Memory B cell (primary cell): Measurements from ENCODE around the gene EPB41.
"Not testable (repeated sequence)": the region's sequence is repeated elsewhere in the genome, so short reads cannot be mapped to it uniquely, and the experiment has no call there.

Experiments used
- ATAC-seq: fragments of 150-1000 bp; cut with Tn5 transposase; 2 replicates; pipeline ENCODE4 v1.10.0; 2021; ENCODE audit warnings: low read depth, mild to moderate bottlenecking, moderate library complexity
- DNase-seq, 2 donors: peaks; one replicate each; pipeline ENCODE4 v3.0.0; 2022; ENCODE audit warnings: low spot score in 2 of 2
- H3K27ac Mint-ChIP-seq: one replicate; pipeline ENCODE4 v1.8.0; 2022; ENCODE audit warnings: mild to moderate bottlenecking, moderate library complexity, mixed read lengths
- H3K27me3 Mint-ChIP-seq: one replicate; pipeline ENCODE4 v1.8.0; 2022; ENCODE audit warnings: mixed read lengths
- H3K36me3 Mint-ChIP-seq: one replicate; pipeline ENCODE4 v1.8.0; 2022; ENCODE audit warnings: mild to moderate bottlenecking, mixed read lengths
- H3K4me1 Mint-ChIP-seq: one replicate; pipeline ENCODE4 v1.8.0; 2022; ENCODE audit warnings: mixed read lengths
- H3K4me3 Mint-ChIP-seq: one replicate; pipeline ENCODE4 v1.8.0; 2022; ENCODE audit warnings: mild to moderate bottlenecking, moderate library complexity, mixed read lengths
- H3K9me3 Mint-ChIP-seq: one replicate; pipeline ENCODE4 v1.8.0; 2022; ENCODE audit warnings: mixed read lengths

The EPB41 gene

GRCh38 chr1:28986306-28986910, 72.0 kb downstream of the EPB41 start:
- no peak for DNase-seq
- H3K9me3 Mint-ChIP-seq = no peaks in the 10 kb centered on the region
- H3K36me3 Mint-ChIP-seq = peaks cover 16% of the 10 kb centered on the region
- H3K27ac Mint-ChIP-seq = peak overlapping the region; percentile 75
- peak overlapping the region; percentile 61 for H3K4me3 Mint-ChIP-seq
- no peaks in the 10 kb centered on the region for H3K27me3 Mint-ChIP-seq
- ATAC-seq = peak; percentile 80
- peaks cover 21% of the 10 kb centered on the region for H3K4me1 Mint-ChIP-seq

- Mint-ChIP-seq H3K27ac (peak overlapping the region; percentile 60), H3K9me3 (no peaks in the 10 kb centered on the region), H3K27me3 (no peaks in the 10 kb centered on the region), H3K36me3 (peaks cover 29% of the 10 kb centered on the region), H3K4me3 (no peak overlapping the region), H3K4me1 (peaks cover 6% of the 10 kb centered on the region)
- ATAC-seq (no peak), DNase-seq (no peak)
Observed at GRCh38 chr1:29002792-29003191, 88.4 kb downstream of the EPB41 start.

- no peak overlapping the region for H3K27ac Mint-ChIP-seq
Observed at GRCh38 chr1:29004288-29004687, 89.9 kb downstream of the EPB41 start.

GRCh38 chr1:29004798-29005197, 90.4 kb downstream of the EPB41 start:
- Mint-ChIP-seq H3K4me1 (peaks cover 12% of the 10 kb centered on the region), H3K9me3 (no peaks in the 10 kb centered on the region), H3K36me3 (peaks cover 27% of the 10 kb centered on the region), H3K27ac (no peak overlapping the region), H3K4me3 (no peak overlapping the region), H3K27me3 (no peaks in the 10 kb centered on the region)
- no peak for DNase-seq
- ATAC-seq = no peak

More at GRCh38 chr1:29004288-29004687, 89.9 kb downstream of the EPB41 start:
- H3K4me3 Mint-ChIP-seq = no peak overlapping the region
- no peaks in the 10 kb centered on the region for H3K9me3 Mint-ChIP-seq
- H3K4me1 Mint-ChIP-seq = peaks cover 12% of the 10 kb centered on the region
- ATAC-seq (no peak), DNase-seq (no peak)
- no peaks in the 10 kb centered on the region for H3K27me3 Mint-ChIP-seq
- H3K36me3 Mint-ChIP-seq = peaks cover 27% of the 10 kb centered on the region

- peak overlapping the region; percentile 64 for H3K27ac Mint-ChIP-seq
- H3K4me1 Mint-ChIP-seq = peaks cover 10% of the 10 kb centered on the region
- peaks cover 20% of the 10 kb centered on the region for H3K36me3 Mint-ChIP-seq
- DNase-seq (no peak), ATAC-seq (no peak)
- H3K9me3 Mint-ChIP-seq = no peaks in the 10 kb centered on the region
- no peaks in the 10 kb centered on the region for H3K27me3 Mint-ChIP-seq
- H3K4me3 Mint-ChIP-seq = no peak overlapping the region
Observed at GRCh38 chr1:29011775-29012174, 97.4 kb downstream of the EPB41 start.

- Mint-ChIP-seq H3K4me3 (no peak overlapping the region), H3K9me3 (no peaks in the 10 kb centered on the region), H3K27me3 (no peaks in the 10 kb centered on the region), H3K4me1 (no peaks in the 10 kb centered on the region), H3K36me3 (peaks cover 15% of the 10 kb centered on the region), H3K27ac (no peak overlapping the region)
- no peak for ATAC-seq
- no peak for DNase-seq
Observed at GRCh38 chr1:29017235-29017634, 102.9 kb downstream of the EPB41 start.

GRCh38 chr1:29017975-29018712, 103.8 kb downstream of the EPB41 start:
- Mint-ChIP-seq H3K27me3 (no peaks in the 10 kb centered on the region), H3K4me3 (no peak overlapping the region), H3K9me3 (no peaks in the 10 kb centered on the region), H3K4me1 (no peaks in the 10 kb centered on the region), H3K27ac (peak overlapping the region; percentile 8), H3K36me3 (peaks cover 15% of the 10 kb centered on the region)
- no peak for ATAC-seq
- no peak for DNase-seq

- DNase-seq (no peak), ATAC-seq (no peak)
- H3K27ac Mint-ChIP-seq = no peak overlapping the region
- H3K4me1 Mint-ChIP-seq = peaks cover 5% of the 10 kb centered on the region
- no peaks in the 10 kb centered on the region for H3K9me3 Mint-ChIP-seq
- H3K36me3 Mint-ChIP-seq = peaks cover 17% of the 10 kb centered on the region
- no peaks in the 10 kb centered on the region for H3K27me3 Mint-ChIP-seq
- no peak overlapping the region for H3K4me3 Mint-ChIP-seq
Observed at GRCh38 chr1:29022620-29023019, 108.3 kb downstream of the EPB41 start.

- H3K9me3 Mint-ChIP-seq = no peaks in the 10 kb centered on the region
- peaks cover 18% of the 10 kb centered on the region for H3K36me3 Mint-ChIP-seq
- no peaks in the 10 kb centered on the region for H3K27me3 Mint-ChIP-seq
- peaks cover 5% of the 10 kb centered on the region for H3K4me1 Mint-ChIP-seq
- ATAC-seq = no peak
- DNase-seq = no peak
- no peak overlapping the region for H3K4me3 Mint-ChIP-seq
- peak overlapping the region; percentile 35 for H3K27ac Mint-ChIP-seq
Observed at GRCh38 chr1:29029667-29030066, 115.3 kb downstream of the EPB41 start.

GRCh38 chr1:29032841-29033240, 118.5 kb downstream of the EPB41 start:
- DNase-seq (no peak), ATAC-seq (no peak)
- Mint-ChIP-seq H3K4me3 (no peak overlapping the region), H3K27me3 (no peaks in the 10 kb centered on the region), H3K36me3 (peaks cover 14% of the 10 kb centered on the region), H3K9me3 (no peaks in the 10 kb centered on the region), H3K4me1 (no peaks in the 10 kb centered on the region), H3K27ac (no peak overlapping the region)

- Mint-ChIP-seq H3K4me1 (no peaks in the 10 kb centered on the region), H3K9me3 (no peaks in the 10 kb centered on the region), H3K27me3 (no peaks in the 10 kb centered on the region), H3K36me3 (peaks cover 16% of the 10 kb centered on the region), H3K4me3 (no peak overlapping the region), H3K27ac (no peak overlapping the region)
- ATAC-seq = peak; percentile 67
- DNase-seq = peak in 1 of 2 donors; percentile 47
Observed at GRCh38 chr1:29033829-29034466, 119.6 kb downstream of the EPB41 start.

GRCh38 chr1:29043274-29043965, 129.1 kb downstream of the EPB41 start:
- H3K36me3 Mint-ChIP-seq = peaks cover 21% of the 10 kb centered on the region
- no peak for ATAC-seq
- H3K4me1 Mint-ChIP-seq = no peaks in the 10 kb centered on the region
- no peaks in the 10 kb centered on the region for H3K9me3 Mint-ChIP-seq
- H3K27me3 Mint-ChIP-seq = no peaks in the 10 kb centered on the region
- no peak for DNase-seq
- no peak overlapping the region for H3K27ac Mint-ChIP-seq
- no peak overlapping the region for H3K4me3 Mint-ChIP-seq

GRCh38 chr1:29044010-29044409, 129.6 kb downstream of the EPB41 start:
- Mint-ChIP-seq H3K27me3 (no peaks in the 10 kb centered on the region), H3K27ac (no peak overlapping the region), H3K4me3 (no peak overlapping the region), H3K4me1 (no peaks in the 10 kb centered on the region), H3K36me3 (peaks cover 19% of the 10 kb centered on the region), H3K9me3 (no peaks in the 10 kb centered on the region)
- DNase-seq (no peak), ATAC-seq (no peak)

- H3K4me3 Mint-ChIP-seq, H3K27ac Mint-ChIP-seq, H3K4me1 Mint-ChIP-seq, H3K9me3 Mint-ChIP-seq, H3K27me3 Mint-ChIP-seq, ATAC-seq, DNase-seq: not testable (repeated sequence)
- H3K36me3 Mint-ChIP-seq = peaks cover 22% of the 10 kb centered on the region
Observed at GRCh38 chr1:29045663-29046062, 131.3 kb downstream of the EPB41 start.
